WTC11 (cell line): Measurements from ENCODE around the gene ERICH4. TPM values are rescaled to one million over a fixed set of nuclear protein-coding genes. Genes with fewer than 3 reads are reported as not detected.
A peak's percentile ranks its signal among the peaks of the same experiment; 100 is the strongest.
"Not testable (repeated sequence)": the region's sequence is repeated elsewhere in the genome, so short reads cannot be mapped to it uniquely, and the experiment has no call there.

Experiments used
- ATAC-seq: fragments of 200-7000 bp; cut with Tn5 transposase; 2 replicates; pipeline ENCODE4 v1.10.0; 2021; ENCODE audit warnings: mild to moderate bottlenecking, moderate library complexity
- CTCF ChIA-PET: fragments of 300-600 bp; sonication (Branson Sonifier 250); formaldehyde crosslinking; loops from one replicate; lab custom pipeline; 2021; ENCODE audit warnings: antibody characterized with exemption; lab: Charles Lee
- POLR2A ChIA-PET: fragments of 350-600 bp; sonication (Branson Sonifier 250); formaldehyde crosslinking; loops from one replicate; lab custom pipeline; 2021; ENCODE audit warnings: antibody characterized with exemption; lab: Charles Lee
- DNase-seq: peaks from one replicate; pipeline ENCODE4 v3.0.0; 2021; ENCODE audit warnings: low spot score
- H3K27ac Mint-ChIP-seq: 2 replicates; pipeline ENCODE4 v1.8.0; 2021; ENCODE audit warnings: mixed read lengths
- H3K27me3 Mint-ChIP-seq: 2 replicates; pipeline ENCODE4 v1.8.0; 2021; ENCODE audit warnings: low read depth, mild to moderate bottlenecking, moderate library complexity, mixed read lengths
- H3K36me3 Mint-ChIP-seq: 2 replicates; pipeline ENCODE4 v1.8.0; 2021; ENCODE audit warnings: mixed read lengths
- H3K4me1 Mint-ChIP-seq: 2 replicates; pipeline ENCODE4 v1.8.0; 2022; ENCODE audit warnings: mixed read lengths
- H3K4me3 Mint-ChIP-seq: 2 replicates; pipeline ENCODE4 v1.8.0; 2021; ENCODE audit warnings: mild to moderate bottlenecking, moderate library complexity, mixed read lengths
- H3K9me3 Mint-ChIP-seq: 2 replicates; pipeline ENCODE4 v1.8.0; 2021; ENCODE audit warnings: mixed read lengths
- AR ChIP-seq: fragments of 250-450 bp; sonication (Bioruptor Pico); IDR thresholded peaks from 2 replicates; pipeline ENCODE4 v1.9.0; 2021; ENCODE audit warnings: mild to moderate bottlenecking
- ATF6 ChIP-seq: sonication (generic); formaldehyde crosslinking; IDR thresholded peaks from 2 replicates; pipeline ENCODE4 v1.8.1; 2023; ENCODE audit warnings: mild to moderate bottlenecking, missing genetic modification reagents
- CTCF ChIP-seq: fragments of 200-600 bp; IDR thresholded peaks from 2 replicates; pipeline ENCODE4 v1.8.0; 2022; ENCODE audit warnings: antibody characterized with exemption
- E2F1 ChIP-seq: sonication (generic); formaldehyde crosslinking; IDR thresholded peaks from 2 replicates; pipeline ENCODE4 v1.8.0; 2022; ENCODE audit warnings: mild to moderate bottlenecking, missing genetic modification reagents
- E2F4 ChIP-seq: sonication (generic); formaldehyde crosslinking; IDR thresholded peaks from 2 replicates; pipeline ENCODE4 v1.8.1; 2022; ENCODE audit warnings: low read depth, mild to moderate bottlenecking, moderate library complexity, missing genetic modification reagents, borderline replicate concordance
- GABPB1 ChIP-seq: sonication (generic); formaldehyde crosslinking; IDR thresholded peaks from 2 replicates; pipeline ENCODE4 v1.8.1; 2023; ENCODE audit warnings: mild to moderate bottlenecking, missing genetic modification reagents
- IRF2 ChIP-seq: sonication (generic); formaldehyde crosslinking; IDR thresholded peaks from 2 replicates; pipeline ENCODE4 v1.8.0; 2022; ENCODE audit warnings: low read depth, missing genetic modification reagents, borderline replicate concordance
- NR1H2 ChIP-seq: sonication (generic); formaldehyde crosslinking; IDR thresholded peaks from 2 replicates; pipeline ENCODE4 v1.9.0; 2021; ENCODE audit warnings: mild to moderate bottlenecking, moderate library complexity, missing genetic modification reagents
- TEAD1 ChIP-seq: sonication (generic); formaldehyde crosslinking; IDR thresholded peaks from 2 replicates; pipeline ENCODE4 v1.8.0; 2022; ENCODE audit warnings: mild to moderate bottlenecking, missing genetic modification reagents
- ZNF317 ChIP-seq: sonication (generic); formaldehyde crosslinking; IDR thresholded peaks from 2 replicates; pipeline ENCODE4 v1.8.1; 2023; ENCODE audit warnings: low read depth, mild to moderate bottlenecking, moderate library complexity, missing genetic modification reagents, borderline replicate concordance
- ZNF416 ChIP-seq: fragments of 250-450 bp; sonication (Bioruptor Pico); IDR thresholded peaks from 2 replicates; pipeline ENCODE4 v1.9.0; 2021; ENCODE audit warnings: mild to moderate bottlenecking, inconsistent platforms
- total RNA-seq: library from RNA; stranded (reverse); gene quantifications from 3 replicates; pipeline ENCODE4 v1.2.3, GENCODE V29; 2021

The ERICH4 gene
- total RNA-seq, 1 experiment from 2014 or later: 0.24 TPM

GRCh38 chr19:41463257-41464256, 20.6 kb downstream of the ERICH4 start:
- H3K27me3 Mint-ChIP-seq: peaks cover 29% of the 10 kb centered on the region
- H3K27ac Mint-ChIP-seq: not testable (repeated sequence)

GRCh38 chr19:41476583-41476982, 33.6 kb downstream of the ERICH4 start:
- H3K27me3 Mint-ChIP-seq: peaks cover 42% of the 10 kb centered on the region
- POLR2A ChIA-PET: no interaction called here

More at GRCh38 chr19:41463257-41464256, 20.6 kb downstream of the ERICH4 start:
- not testable (repeated sequence) for DNase-seq
- TF ChIP-seq GABPB1: peak; percentile 31; the same call in 1 of the 2 replicates
- TF ChIP-seq, all 79 proteins: peak for 1; not testable (repeated sequence) for 78
- POLR2A ChIA-PET, H3K4me1 Mint-ChIP-seq, ATAC-seq, CTCF ChIA-PET, H3K4me3 Mint-ChIP-seq: not testable (repeated sequence)
- Mint-ChIP-seq H3K36me3 (peaks cover 15% of the 10 kb centered on the region), H3K9me3 (peaks cover 86% of the 10 kb centered on the region)

More at GRCh38 chr19:41476583-41476982, 33.6 kb downstream of the ERICH4 start:
- peaks cover 59% of the 10 kb centered on the region for H3K9me3 Mint-ChIP-seq
- H3K4me3 Mint-ChIP-seq: no peak overlapping the region
- no peaks in the 10 kb centered on the region for H3K4me1 Mint-ChIP-seq
- CTCF ChIA-PET: interaction anchor here (1.1 kb wide), 1 partner anchor 86 kb away, joined by 3 read pairs; no protein-coding TSS in a partner anchor
- DNase-seq: no peak
- no peak for ATAC-seq
- no peak for TF ChIP-seq IRF2 (CRISPR knock-in tag)
- no peak for TF ChIP-seq ZNF416 (CRISPR knock-in tag)
- no peak for TF ChIP-seq ATF6 (CRISPR knock-in tag)
- no peak for TF ChIP-seq E2F4 (CRISPR knock-in tag)
- no peak for TF ChIP-seq AR (CRISPR knock-in tag)
- no peak for TF ChIP-seq CTCF
- no peak for TF ChIP-seq TEAD1
- no peak for TF ChIP-seq E2F1 (CRISPR knock-in tag)
- no peak for TF ChIP-seq ZNF317 (CRISPR knock-in tag)
- TF ChIP-seq NR1H2: no peak
- no peak overlapping the region for H3K27ac Mint-ChIP-seq
- H3K36me3 Mint-ChIP-seq: no peaks in the 10 kb centered on the region
